IPS-18c (cell line): ENCODE results near the gene C18orf63.

Experiments used
- H3K4me3 ChIP-seq: 2 replicates; pipeline ENCODE4 v1.7.0; 2013; ENCODE audit warnings: low read depth, mild to moderate bottlenecking, low read length, moderate library complexity; ENCODE audit not compliant: insufficient read depth
- H3K9me3 ChIP-seq: one replicate; pipeline ENCODE4 v1.6.1; 2013; ENCODE audit warnings: mild to moderate bottlenecking, low read length, moderate library complexity; ENCODE audit not compliant: control insufficient read depth, insufficient read depth

Gene C18orf63

DNA sequence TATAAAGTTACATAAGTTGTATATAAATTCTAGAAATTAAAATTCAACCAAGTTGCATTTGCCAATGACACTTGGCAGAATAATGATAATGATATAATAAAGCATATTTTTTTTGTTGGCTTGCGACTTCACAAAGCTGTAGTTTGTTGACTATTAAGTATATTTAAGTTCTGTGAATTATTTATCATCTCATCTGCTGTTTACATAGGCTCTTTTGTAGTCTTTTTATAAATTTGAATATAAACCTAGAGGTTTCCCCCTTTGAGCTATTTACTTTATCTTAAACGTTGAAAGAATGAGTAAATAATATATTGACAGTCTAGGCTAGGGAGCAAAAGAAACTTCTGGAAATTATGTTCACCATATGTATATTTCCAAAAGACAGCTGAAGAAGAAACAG lies 32.9 kb downstream of the C18orf63 start:
- Histone ChIP-seq H3K4me3 (no peak overlapping the region), H3K9me3 (no peaks in the 10 kb centered on the region)

DNA sequence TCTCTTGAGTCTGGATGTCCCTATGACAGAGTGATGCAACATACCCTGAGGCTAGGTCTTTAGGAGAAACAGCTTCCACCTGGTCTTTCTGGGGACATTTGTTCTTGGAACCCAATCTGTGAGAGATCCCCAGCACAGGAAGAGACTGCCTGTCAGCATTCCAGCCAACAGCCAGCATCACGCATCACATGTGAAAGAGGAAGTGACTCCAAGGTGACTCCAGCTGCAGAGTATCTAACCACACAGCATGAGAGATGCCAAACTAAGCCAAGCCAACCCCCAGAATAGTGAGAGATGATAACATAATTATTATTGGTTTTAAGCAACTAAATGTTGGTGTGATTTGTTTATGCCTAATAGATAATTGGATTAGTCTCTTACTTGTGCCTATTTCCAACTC lies 35.7 kb downstream of the C18orf63 start:
- no peaks in the 10 kb centered on the region for H3K9me3 ChIP-seq
- H3K4me3 ChIP-seq: no peak overlapping the region

DNA sequence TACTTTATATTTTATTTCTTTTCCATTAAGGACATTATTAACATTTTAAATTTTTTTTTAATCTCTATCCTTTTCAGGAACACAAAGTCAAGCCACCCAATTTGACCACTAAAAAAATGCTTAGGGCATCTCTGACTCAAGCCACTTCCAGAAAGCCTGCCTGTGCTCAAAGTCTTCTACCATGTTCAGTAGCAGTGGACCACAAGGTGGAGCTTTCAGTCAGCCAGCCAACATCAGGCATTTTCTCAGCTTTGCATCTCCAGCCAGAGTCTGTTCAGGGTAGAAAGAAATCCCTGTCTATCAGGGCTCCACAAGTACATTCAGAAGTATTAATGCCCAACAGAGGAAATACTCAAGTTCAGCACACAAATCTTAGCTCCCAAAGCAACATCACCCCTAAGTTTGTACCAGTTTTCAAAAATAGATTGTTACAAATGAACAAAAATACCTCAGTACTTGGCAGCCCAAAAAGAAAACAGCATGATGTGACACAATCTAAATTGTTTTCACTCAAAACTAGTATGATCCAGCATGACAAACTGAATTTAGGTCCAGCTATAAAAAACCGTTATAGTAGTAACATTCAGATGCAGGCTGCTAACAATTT lies 37.6 kb downstream of the C18orf63 start:
- no peak overlapping the region for H3K4me3 ChIP-seq
- no peaks in the 10 kb centered on the region for H3K9me3 ChIP-seq

DNA sequence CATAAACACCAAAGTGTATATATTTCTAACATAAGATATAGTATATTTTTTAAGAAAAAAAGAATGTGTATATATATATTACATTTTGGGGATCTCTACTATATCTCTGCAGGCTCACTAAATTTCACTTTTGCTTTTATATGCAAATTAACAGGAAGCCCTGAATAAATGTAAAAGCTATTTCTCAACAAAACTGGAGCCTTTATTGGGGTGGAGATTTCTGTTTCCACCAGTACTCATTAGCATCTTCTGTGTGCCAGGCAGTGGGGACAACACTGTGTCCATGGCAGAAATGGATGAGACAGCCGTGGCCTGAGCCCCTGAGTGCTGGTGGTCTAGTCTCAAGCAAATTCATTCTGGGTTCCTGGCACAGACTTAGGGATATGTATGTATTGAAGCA lies 41.3 kb downstream of the C18orf63 start:
- Histone ChIP-seq H3K9me3 (no peaks in the 10 kb centered on the region), H3K4me3 (no peak overlapping the region)

DNA sequence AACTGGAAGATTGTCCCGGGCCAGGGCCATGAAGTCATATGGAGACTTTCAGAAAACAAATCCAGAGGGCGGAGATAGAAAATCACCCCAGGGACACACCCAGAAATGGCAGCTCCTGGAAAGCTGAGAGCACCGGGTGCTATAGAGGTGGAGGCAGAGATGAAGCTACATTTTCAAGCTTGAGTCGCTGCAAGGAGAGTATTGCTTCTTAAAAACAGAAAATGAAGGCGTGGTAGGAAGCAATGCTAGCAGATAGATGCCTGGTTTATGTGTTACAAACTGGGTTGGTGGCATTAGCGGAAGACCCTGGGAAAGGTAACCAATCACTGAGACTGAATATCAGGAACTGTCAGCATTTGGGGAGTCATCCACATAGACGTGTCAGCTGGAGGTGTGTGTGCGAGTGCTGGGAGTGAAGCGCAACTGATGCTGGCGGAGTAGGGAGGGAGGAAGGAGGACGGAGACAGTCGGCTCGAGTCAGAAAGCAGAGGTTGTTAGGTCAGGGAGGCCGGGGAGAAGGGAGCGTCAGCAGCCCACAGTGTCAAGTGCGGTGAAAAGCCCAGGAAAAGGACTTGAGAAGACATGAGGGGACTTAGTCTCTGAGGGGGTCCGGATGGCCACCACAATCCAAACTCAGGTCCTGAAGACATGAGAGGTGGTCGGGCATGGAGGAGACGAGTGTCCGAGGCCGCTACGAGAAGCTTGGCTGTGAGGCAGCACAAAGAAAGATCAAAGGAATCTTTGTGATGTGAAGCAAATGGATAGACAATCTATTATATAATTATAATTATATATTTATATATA lies 45.4 kb downstream of the C18orf63 start:
- Histone ChIP-seq H3K9me3 (no peaks in the 10 kb centered on the region), H3K4me3 (no peak overlapping the region)

DNA sequence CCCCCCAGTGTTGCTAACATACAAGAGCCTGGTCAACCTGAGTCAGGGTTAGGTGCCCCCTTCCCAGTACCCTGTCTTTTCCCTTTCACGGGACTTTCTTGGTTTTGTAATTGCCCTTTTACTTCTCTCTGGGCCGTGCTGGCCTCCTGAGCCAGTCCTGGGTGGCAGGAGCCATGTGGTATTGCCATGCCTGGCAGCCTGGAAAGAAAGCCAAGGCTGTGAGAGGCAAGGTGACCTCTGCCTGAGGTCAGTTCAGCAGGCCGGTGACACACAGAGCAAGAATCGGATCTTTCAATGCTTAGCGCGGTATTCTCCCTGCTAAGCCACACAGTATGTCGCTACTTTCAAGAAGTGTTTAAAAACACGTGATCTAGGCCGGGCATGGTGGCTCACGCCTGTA lies 52.3 kb downstream of the C18orf63 start:
- Histone ChIP-seq H3K4me3 (no peak overlapping the region), H3K9me3 (no peaks in the 10 kb centered on the region)

DNA sequence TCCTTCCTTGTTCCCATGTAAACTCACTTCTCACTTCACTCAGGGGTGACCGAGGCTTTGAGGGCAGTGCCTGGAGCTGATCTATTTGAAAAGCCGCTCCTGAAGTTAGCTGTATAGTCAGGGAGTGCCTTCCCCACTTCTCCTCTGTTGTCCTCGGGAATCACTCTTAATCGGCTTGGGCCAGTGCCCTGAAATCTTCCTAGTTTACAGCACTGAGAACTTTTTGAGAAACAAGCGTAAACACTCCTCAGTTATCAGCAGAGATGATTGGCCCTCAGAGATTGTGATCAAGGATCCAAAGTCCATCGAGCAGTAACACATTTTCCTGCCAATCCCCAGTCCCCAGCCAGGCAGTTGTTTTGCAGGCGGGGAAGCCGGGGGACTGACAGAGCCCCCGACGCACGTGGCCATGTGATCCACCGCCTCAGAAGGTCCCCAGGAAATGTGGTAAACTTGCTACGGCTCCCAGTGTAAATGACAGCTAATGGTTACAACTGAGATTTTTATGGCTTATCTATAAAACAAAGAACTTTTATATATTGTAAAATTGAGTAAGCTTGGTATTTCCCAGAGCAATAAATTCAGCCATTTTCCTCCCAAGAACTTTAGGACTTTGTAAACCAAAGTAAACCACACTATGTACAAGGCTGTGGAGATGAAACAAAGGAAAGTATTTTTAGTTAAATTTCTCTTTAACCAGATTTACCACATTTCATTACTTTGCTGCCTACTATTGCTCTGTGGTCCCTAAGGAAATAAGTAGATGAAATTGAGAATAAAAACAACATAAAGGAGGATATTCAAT lies 53.5 kb downstream of the C18orf63 start:
- H3K4me3 ChIP-seq: no peak overlapping the region
- no peaks in the 10 kb centered on the region for H3K9me3 ChIP-seq

DNA sequence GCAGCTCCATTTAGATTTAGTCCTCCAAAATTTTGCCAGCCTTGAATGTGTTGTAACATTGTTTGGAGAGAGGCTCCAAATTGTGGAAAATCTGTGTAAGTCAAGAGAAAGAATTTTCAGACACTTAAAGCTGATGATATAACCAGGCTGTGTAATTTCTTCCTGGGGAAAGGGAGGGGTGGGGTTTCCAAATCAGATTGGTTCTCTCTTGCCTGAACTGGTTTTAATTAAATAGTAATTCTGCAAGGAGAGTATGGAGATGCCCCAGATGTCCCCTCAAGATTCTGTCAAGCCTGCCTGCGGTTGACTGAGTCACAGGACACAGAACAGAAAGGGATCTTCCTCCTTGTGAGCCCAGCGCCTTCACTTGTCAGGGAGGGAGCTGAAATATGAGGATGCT lies 54.5 kb downstream of the C18orf63 start:
- no peak overlapping the region for H3K4me3 ChIP-seq
- no peaks in the 10 kb centered on the region for H3K9me3 ChIP-seq

DNA sequence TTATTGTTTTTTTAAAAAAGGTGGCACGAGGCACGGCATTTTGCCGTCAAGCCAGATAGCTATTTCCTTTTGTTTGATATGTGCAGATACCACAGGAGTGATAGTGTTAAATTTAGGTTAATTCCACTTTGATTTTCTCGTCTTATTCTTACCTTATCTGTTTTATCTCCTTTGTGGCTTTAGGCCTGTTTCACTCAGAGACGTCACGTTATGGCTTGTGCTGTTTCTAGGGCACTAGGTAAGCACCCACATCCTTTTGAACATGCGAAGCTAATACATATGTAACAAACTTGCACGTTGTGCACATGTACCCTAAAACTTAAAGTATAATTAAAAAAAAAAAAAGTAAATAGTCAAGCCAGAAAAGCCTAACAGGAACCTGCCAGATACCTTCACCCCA lies 57.8 kb downstream of the C18orf63 start:
- no peaks in the 10 kb centered on the region for H3K9me3 ChIP-seq
- H3K4me3 ChIP-seq: no peak overlapping the region

DNA sequence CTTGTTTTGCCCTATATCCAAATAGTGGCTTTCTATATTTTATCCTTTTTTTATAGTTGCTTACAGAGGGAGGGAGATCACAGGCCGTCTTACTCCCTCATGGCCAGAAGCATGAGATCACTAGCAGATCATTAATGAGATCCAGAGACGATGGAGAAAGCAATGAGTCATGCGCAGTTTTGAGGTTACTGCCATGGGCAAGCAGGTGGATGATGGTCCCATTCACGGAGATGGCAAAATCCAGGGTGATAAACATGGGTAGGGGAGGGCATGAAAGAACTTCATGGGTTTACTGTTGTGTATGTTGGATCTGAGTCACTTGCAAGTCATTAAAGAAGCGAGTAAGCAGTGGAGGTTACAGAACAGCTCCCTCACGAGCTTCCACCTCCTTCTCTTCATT lies 60.4 kb downstream of the C18orf63 start:
- Histone ChIP-seq H3K4me3 (no peak overlapping the region), H3K9me3 (peaks cover 3% of the 10 kb centered on the region)

DNA sequence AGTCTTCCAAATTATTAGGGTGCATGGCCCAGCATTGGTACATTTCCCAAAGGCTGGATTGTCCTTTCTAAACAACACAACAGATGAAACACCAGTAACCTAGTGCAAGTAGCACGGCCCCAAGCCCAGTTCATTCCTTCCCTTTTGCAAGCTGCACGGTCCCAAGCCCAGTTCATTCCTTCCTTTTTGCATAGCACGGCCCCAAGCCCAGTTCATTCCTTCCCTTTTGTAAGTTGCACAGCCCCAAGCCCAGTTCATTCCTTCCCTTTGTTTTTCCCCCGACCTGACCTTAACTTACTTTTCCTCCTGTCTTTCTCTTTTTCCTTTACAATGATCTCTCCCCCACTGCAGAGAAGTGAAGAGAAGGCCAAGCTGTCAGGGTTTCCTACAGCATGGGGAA lies 60.9 kb downstream of the C18orf63 start:
- peaks cover 5% of the 10 kb centered on the region for H3K9me3 ChIP-seq
- no peak overlapping the region for H3K4me3 ChIP-seq

DNA sequence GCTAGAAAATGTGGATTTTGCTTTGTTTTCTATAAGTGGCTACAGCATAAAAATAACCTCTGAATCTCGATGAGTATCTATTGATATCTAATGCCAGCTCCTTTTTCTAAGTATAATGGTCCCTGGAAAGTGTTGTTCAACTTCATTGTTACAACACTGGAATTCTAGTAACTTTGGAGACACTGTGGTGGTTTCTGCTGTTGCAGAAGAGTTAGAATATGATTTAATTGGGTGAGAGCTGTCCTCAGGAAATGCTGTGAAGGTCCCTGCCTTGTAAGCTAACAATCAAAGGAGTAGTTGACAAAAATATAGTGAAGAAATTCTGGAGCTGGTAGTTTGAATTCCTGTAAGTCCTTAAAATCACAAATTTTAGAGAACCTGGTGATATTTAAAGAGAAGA lies 62.1 kb downstream of the C18orf63 start:
- Histone ChIP-seq H3K9me3 (peaks cover 5% of the 10 kb centered on the region), H3K4me3 (no peak overlapping the region)

DNA sequence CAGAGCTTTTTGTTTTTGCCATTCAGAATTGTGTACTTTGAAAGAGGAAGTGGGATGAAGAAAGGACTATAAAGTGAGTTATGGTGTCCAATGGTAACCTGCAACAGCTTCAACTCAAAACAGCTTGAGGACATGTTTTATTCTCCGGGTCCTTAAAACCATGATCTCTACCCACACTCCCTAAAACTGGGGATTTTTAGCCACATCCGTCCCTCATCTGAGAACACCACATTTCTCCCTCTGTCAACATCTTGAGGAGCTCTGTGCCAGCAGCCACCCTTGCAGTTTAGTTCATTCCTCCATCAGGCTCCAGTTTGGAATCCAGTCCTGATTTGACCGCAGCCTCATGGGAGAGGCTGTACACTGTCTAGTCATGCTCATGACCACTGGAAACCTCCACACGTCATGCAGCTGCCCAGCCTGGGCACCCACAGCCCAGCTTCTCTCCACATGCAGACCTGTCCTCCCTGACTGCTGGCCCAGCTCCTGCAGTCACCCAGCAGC lies 62.6 kb downstream of the C18orf63 start:
- peaks cover 5% of the 10 kb centered on the region for H3K9me3 ChIP-seq
- H3K4me3 ChIP-seq: no peak overlapping the region

DNA sequence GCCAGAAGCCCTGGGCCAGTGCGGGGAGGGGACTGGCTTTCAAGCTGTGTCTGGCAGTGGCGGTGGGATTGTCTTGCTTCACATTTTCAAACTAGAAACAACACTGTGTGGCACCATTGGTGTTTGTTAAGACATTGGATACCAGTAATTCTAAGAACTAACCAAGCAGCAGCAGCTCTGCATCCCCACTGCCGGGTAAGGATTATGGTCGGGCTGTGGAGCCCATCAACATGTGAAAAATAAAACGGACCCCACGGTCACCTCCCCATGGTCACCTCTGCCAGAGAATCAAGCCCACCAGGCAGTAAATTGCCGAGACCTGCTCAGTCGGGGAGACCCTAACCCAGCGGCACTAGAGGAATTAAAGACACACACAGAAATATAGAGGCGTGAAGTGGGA lies 65.3 kb downstream of the C18orf63 start:
- Histone ChIP-seq H3K9me3 (peaks cover 5% of the 10 kb centered on the region), H3K4me3 (no peak overlapping the region)

DNA sequence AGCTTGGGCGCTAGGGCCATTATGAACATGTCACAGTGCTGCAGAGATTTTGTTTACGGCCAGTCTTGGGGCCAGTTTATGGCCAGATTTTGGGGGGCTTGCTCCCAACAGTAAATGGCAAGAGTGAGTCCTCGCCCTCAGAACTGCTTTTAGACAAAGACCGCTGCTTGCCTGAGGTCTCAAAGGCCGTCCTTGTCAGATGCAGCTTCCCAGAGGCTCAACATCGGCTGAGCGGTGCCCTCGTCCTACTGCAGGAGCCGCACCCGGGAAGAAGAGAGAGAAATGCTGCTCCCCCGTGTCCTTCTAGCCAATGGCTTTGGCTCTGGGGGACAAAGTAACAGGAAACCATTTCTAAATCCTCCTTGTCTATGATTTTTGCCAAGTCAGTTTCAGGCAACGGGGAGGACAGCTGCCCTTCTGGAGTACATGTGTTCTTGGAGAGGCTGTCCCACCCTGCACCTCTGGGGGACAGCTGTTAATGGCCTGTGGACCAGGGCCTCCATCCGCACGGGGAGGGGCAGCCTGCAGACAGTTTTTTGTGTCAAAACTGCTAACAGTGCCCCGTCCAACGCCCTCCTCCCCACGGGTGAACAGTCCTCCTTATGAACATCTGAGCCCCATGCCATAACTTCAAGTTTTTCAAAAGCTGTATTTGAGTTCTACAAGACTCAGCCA lies 66.1 kb downstream of the C18orf63 start:
- H3K9me3 ChIP-seq: peaks cover 5% of the 10 kb centered on the region
- H3K4me3 ChIP-seq: no peak overlapping the region

DNA sequence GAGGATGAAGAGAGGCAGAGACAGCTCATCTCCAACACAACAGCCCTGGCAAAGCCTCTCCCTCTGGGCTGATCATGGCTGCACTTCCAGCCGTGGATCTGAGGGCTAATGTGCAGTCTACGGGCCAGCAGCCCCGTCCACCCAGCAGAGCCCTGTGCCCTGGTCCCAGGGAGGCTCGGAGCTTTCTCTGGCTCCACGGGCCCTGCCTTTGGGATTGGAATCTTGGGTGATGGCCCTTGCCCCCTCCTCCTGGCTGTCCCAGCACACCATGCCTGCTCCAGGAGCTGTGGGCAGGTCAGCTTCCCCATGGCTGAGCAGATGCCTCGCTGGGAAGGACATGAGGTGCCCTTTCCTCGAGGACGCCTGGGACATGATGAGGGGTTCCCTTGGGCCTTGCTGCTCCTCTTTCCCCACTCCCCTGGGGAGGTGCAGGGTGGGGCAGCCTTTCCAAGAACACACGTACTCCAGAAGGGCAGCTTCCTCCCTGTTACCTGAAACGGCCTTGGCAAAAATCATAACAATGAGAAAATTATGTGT lies 66.9 kb downstream of the C18orf63 start:
- H3K4me3 ChIP-seq: no peak overlapping the region
- peaks cover 5% of the 10 kb centered on the region for H3K9me3 ChIP-seq

DNA sequence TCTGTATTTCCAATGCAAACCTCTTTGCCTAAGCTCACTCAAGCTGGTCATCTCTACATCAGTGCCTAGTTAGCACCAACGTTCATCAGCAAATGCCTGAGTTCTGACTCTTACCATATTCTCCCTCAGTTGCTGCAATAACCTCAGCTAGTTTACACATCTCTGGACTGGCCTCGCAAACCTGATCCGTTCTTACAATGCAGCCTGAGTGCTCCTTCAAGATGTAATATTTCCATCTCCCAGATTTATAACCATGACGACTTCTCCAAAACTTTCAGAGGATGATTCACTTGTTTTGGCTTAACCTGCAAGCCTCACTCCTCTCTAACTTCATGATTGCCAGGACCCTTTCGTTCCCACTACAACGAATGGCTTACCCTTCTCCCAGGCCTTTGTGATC lies 71.7 kb downstream of the C18orf63 start:
- no peak overlapping the region for H3K4me3 ChIP-seq

More for the DNA sequence above, 71.7 kb downstream of the C18orf63 start:
- no peaks in the 10 kb centered on the region for H3K9me3 ChIP-seq
